ENCODE data around the gene RPS21.
"Not testable (repeated sequence)": the region's sequence is repeated elsewhere in the genome, so short reads cannot be mapped to it uniquely, and the experiment has no call there.

Gene RPS21

GRCh38 chr20:62366370-62367135 lies 20.4 kb upstream of the RPS21 start:
- DNase-seq, result peak; percentile 61

GRCh38 chr20:62367136-62367632 lies 19.7 kb upstream of the RPS21 start, which contains the start of gene LAMA5:
Gene LAMA5, minus strand, starts transcription at chr20:62367312. Its CDS starts 67 bp downstream, at chr20:62367245.
- peak; percentile 75 for DNase-seq

- peak; percentile 89 for DNase-seq
These were observed 19.1 kb upstream of the RPS21 start for GRCh38 chr20:62367633-62368391.

- DNase-seq, result peak; percentile 47
These were observed 18.4 kb upstream of the RPS21 start for GRCh38 chr20:62368392-62368975.

GRCh38 chr20:62368976-62369814 lies 17.7 kb upstream of the RPS21 start:
- DNase-seq, result peak; percentile 67

GRCh38 chr20:62369815-62370114 lies 17.1 kb upstream of the RPS21 start:
- no peak for DNase-seq

- peak; percentile 49 for DNase-seq
These were observed 16.6 kb upstream of the RPS21 start for GRCh38 chr20:62370115-62370806.

GRCh38 chr20:62370807-62371587 lies 15.9 kb upstream of the RPS21 start:
- peak; percentile 47 for DNase-seq

GRCh38 chr20:62371588-62372041 lies 15.3 kb upstream of the RPS21 start:
- DNase-seq, result no peak

- DNase-seq, result no peak
These were observed 14.6 kb upstream of the RPS21 start for GRCh38 chr20:62372042-62372993.

- DNase-seq, result not testable (repeated sequence)
These were observed 13.2 kb upstream of the RPS21 start for GRCh38 chr20:62373631-62374179.

GRCh38 chr20:62374331-62375152 lies 12.4 kb upstream of the RPS21 start:
- no peak for DNase-seq

- DNase-seq, result no peak
These were observed 10.5 kb upstream of the RPS21 start for GRCh38 chr20:62376112-62377063.

- DNase-seq, result no peak
These were observed 9.8 kb upstream of the RPS21 start for GRCh38 chr20:62377064-62377461.

- no peak for DNase-seq
These were observed 9.2 kb upstream of the RPS21 start for GRCh38 chr20:62377615-62378178.

- DNase-seq, result no peak
These were observed 8.7 kb upstream of the RPS21 start for GRCh38 chr20:62378215-62378614.

GRCh38 chr20:62381202-62381797 lies 5.6 kb upstream of the RPS21 start:
- no peak for DNase-seq
